ENCODE measurements around the gene MRM2. TPM values are rescaled to one million over a fixed set of nuclear protein-coding genes. Genes with fewer than 3 reads are reported as not detected.

The MRM2 gene
- polyA plus RNA-seq, 1 donor from 2014 or later = 21.4 TPM

GRCh38 chr7:2202901-2203765, 38.9 kb downstream of the MRM2 start:
- Histone ChIP-seq H3K36me3 (ENCODE audit: insufficient read depth, low read length) (no peaks in the 10 kb centered on the region), H3K9ac (ENCODE audit: low read length) (no peak overlapping the region), H4K20me1 (ENCODE audit: insufficient read depth) (no peaks in the 10 kb centered on the region), H3K4me3 (ENCODE audit: low read length) (no peak overlapping the region), H3F3A (ENCODE audit: insufficient read depth, low read length, poor library complexity, severe bottlenecking) (no peaks in the 10 kb centered on the region), H3K4me2 (ENCODE audit: low read length) (no peak overlapping the region), H3K27ac (ENCODE audit: low read length) (no peak overlapping the region), H3K9me3 (ENCODE audit: low read length) (no peaks in the 10 kb centered on the region), H3K79me2 (replicated peaks; ENCODE audit: insufficient read depth, low read length) (no peaks in the 10 kb centered on the region), H2AFZ (ENCODE audit: low read depth, low read length) (no peak overlapping the region), H3K9me2 (ENCODE audit: insufficient read depth, low read length) (no peaks in the 10 kb centered on the region), H3K27me3 (ENCODE audit: insufficient read depth, low read depth, low read length) (no peaks in the 10 kb centered on the region)
- no peak for TF ChIP-seq POLR2AphosphoS5 (IDR thresholded peaks at IDR 0.05)
- no peak for TF ChIP-seq EZH2 (IDR thresholded peaks at IDR 0.05; ENCODE audit: borderline replicate concordance, insufficient read depth, low read length, poor library complexity, severe bottlenecking)
- no peak for TF ChIP-seq TAF1 (IDR thresholded peaks at IDR 0.05; ENCODE audit: low read depth)
- no peak for TF ChIP-seq RAD21 (conservative IDR thresholded peaks at IDR 0.05)
- TF ChIP-seq SMC3 (conservative IDR thresholded peaks at IDR 0.05; ENCODE audit: poor library complexity) = no peak
- TF ChIP-seq CTCF (IDR thresholded peaks at IDR 0.05; ENCODE audit: poor library complexity, severe bottlenecking) = no peak
- TF ChIP-seq, protein P1, sequence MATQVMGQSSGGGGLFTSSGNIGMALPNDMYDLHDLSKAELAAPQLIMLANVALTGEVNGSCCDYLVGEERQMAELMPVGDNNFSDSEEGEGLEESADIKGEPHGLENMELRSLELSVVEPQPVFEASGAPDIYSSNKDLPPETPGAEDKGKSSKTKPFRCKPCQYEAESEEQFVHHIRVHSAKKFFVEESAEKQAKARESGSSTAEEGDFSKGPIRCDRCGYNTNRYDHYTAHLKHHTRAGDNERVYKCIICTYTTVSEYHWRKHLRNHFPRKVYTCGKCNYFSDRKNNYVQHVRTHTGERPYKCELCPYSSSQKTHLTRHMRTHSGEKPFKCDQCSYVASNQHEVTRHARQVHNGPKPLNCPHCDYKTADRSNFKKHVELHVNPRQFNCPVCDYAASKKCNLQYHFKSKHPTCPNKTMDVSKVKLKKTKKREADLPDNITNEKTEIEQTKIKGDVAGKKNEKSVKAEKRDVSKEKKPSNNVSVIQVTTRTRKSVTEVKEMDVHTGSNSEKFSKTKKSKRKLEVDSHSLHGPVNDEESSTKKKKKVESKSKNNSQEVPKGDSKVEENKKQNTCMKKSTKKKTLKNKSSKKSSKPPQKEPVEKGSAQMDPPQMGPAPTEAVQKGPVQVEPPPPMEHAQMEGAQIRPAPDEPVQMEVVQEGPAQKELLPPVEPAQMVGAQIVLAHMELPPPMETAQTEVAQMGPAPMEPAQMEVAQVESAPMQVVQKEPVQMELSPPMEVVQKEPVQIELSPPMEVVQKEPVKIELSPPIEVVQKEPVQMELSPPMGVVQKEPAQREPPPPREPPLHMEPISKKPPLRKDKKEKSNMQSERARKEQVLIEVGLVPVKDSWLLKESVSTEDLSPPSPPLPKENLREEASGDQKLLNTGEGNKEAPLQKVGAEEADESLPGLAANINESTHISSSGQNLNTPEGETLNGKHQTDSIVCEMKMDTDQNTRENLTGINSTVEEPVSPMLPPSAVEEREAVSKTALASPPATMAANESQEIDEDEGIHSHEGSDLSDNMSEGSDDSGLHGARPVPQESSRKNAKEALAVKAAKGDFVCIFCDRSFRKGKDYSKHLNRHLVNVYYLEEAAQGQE (IDR thresholded peaks at IDR 0.05; ENCODE audit: borderline replicate concordance) = no peak

DNA sequence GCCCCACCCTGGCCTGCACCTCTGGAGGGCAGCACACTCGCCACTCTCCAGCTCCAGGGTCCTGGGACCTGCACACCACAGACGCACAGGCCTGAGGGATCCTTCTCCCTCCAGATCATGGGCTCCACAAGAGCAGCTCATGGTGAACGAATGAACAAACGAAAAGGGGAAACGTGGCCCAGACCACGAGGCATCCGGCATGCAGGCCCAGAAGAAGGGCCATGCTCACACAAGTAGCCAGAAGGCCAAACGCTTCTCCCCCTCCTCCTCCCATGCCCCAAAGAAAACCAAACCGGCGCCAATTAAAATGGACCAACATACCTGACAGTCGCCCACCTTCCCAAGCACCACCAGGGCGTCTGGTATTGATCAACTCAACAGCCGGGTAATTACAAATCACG, 39.6 kb downstream of the MRM2 start:
- no peak overlapping the region for H3K4me2 ChIP-seq (ENCODE audit: low read length)
- no peaks in the 10 kb centered on the region for H3K9me3 ChIP-seq (ENCODE audit: low read length)
- H3F3A ChIP-seq (ENCODE audit: insufficient read depth, low read length, poor library complexity, severe bottlenecking) = no peaks in the 10 kb centered on the region
- no peaks in the 10 kb centered on the region for H3K27me3 ChIP-seq (ENCODE audit: insufficient read depth, low read depth, low read length)
- no peak overlapping the region for H3K4me3 ChIP-seq (ENCODE audit: low read length)
- H3K79me2 ChIP-seq (replicated peaks; ENCODE audit: insufficient read depth, low read length) = no peaks in the 10 kb centered on the region
- TF ChIP-seq EZH2 (IDR thresholded peaks at IDR 0.05; ENCODE audit: borderline replicate concordance, insufficient read depth, low read length, poor library complexity, severe bottlenecking) (no peak), TAF1 (IDR thresholded peaks at IDR 0.05; ENCODE audit: low read depth) (no peak), RAD21 (conservative IDR thresholded peaks at IDR 0.05) (no peak), CTCF (IDR thresholded peaks at IDR 0.05; ENCODE audit: poor library complexity, severe bottlenecking) (no peak)
- TF ChIP-seq, protein P1 (IDR thresholded peaks at IDR 0.05; ENCODE audit: borderline replicate concordance) = no peak
- H3K9ac ChIP-seq (ENCODE audit: low read length) = no peak overlapping the region
- no peaks in the 10 kb centered on the region for H4K20me1 ChIP-seq (ENCODE audit: insufficient read depth)
- H3K9me2 ChIP-seq (ENCODE audit: insufficient read depth, low read length) = no peaks in the 10 kb centered on the region
- H2AFZ ChIP-seq (ENCODE audit: low read depth, low read length) = no peak overlapping the region
- H3K27ac ChIP-seq (ENCODE audit: low read length) = no peak overlapping the region
- H3K36me3 ChIP-seq (ENCODE audit: insufficient read depth, low read length) = no peaks in the 10 kb centered on the region
